CD4-positive, alpha-beta T cell treated with Interleukin-2 at 100 ng/mL for 4 hours (primary cell): ENCODE measurements around the gene OR1F1.
A peak's percentile ranks its signal among the peaks of the same experiment; 100 is the strongest.
"Not testable (repeated sequence)": the region's sequence is repeated elsewhere in the genome, so short reads cannot be mapped to it uniquely, and the experiment has no call there.

Experiments
- DNase-seq: peaks from one replicate; pipeline ENCODE4 v3.0.0-alpha.2; 2020; ENCODE audit warnings: low spot score

Gene OR1F1

DNA sequence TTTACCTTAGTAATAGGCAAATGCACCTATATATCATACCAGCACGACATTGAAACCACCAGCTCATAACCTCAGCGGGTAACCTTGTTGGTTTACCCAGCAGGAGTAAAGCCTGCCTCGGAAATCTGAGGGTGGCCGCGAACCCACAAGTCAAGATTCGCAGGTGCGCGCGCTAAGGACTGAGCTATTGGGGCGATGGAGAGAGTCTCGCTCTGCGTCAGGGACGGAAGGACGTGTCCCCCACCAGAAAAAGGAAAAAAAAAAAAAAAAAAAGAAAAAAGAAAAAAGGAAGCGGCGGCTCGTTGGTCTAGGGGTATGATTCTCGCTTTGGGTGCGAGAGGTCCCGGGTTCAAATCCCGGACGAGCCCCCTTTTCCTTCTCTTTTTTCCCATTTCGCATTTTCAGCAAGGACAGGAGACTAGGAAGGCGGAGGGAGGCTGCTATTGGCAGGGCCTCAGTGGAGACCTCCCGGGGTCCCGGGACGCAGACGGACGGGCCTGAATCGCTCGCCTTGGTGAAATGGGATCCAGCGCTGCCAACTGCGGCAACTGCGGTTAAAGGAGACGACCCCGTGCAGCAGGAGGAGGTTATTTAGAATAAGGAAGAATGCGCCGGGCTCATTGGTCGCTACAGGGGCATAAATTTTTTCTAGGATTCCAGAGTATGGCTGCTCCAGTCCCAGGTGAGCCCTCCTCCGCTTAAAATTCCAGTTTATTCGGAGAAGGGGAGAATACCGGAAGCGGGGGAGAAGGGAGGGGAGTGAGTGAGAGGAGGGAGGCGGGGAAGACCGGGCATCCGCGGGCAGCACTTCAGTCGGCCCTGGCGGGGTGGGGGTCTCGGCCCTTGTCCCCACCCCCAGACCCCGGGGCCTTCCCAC lies at the start of gene OR1F1:
TSS of gene OR1F1 (plus strand) at position 407 of the 877 bp plus-strand sequence.
- DNase-seq = peak; percentile 39

DNA sequence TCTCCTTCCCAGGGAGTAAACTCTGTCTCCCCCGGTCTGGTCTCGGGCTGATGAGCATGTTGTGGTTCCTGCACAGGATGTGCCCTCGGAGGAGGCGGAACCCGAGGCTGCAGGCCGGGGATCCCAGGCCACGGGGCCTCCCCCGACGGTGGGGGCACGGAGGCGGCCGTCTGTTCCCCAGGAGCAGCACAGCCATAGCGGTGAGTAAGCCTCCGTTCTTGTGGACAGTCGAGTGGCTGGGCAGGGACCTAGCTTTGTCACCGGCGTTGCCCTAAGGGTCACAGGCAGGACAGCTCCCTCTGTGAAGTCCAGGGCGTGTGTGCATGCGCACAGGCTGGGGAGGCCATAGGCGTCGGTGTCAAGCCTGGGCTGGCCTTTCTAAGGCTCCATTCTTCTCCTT lies 49.7 kb upstream of the OR1F1 start:
- DNase-seq = no peak

DNA sequence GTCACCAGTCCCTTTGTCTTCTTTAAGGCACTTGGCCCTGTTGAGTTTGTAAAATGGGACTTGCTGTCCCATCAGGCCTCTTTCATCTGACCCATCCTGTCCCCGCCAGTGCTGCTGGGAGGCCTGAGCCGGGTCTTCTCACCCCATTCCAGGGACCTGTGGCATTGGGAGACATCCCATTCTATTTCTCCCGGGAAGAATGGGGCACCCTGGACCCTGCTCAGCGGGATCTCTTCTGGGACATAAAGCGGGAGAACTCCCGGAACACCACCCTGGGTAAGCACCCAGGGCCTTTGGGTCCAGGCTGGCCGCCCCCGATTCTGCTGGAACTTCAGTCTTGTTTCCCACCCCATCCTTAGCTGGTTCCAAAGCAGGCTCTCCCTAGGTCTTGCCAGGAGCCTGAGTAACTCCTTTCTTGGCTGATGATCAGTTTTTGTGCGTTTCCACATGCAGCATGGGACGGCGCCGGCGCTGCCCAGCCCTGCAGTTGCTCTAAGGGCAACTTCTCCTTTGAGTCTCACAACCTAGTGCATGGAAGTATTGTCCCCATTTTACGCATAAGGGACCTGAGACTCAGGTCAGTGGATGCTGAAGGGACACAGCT lies 49.1 kb upstream of the OR1F1 start:
- no peak for DNase-seq

DNA sequence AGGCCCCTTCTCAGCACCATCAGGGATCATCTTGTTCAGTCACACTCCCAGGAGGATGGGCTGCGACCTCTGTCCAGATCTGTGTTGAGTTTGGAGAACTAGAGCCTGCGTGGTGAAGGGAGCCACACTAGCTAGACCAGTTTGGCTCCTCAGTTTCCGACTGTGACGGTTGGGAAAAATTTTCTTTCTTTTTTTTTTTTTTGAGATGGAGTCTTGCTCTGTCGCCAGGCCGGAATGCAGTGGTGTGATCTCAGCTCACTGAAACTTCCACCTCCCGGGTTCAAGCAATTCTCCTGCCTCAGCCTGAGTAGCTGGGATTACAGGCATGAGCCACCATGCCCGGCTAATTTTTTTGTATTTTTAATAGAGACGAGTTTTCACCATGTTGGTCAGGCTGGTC lies 48.4 kb upstream of the OR1F1 start:
- DNase-seq = not testable (repeated sequence)

DNA sequence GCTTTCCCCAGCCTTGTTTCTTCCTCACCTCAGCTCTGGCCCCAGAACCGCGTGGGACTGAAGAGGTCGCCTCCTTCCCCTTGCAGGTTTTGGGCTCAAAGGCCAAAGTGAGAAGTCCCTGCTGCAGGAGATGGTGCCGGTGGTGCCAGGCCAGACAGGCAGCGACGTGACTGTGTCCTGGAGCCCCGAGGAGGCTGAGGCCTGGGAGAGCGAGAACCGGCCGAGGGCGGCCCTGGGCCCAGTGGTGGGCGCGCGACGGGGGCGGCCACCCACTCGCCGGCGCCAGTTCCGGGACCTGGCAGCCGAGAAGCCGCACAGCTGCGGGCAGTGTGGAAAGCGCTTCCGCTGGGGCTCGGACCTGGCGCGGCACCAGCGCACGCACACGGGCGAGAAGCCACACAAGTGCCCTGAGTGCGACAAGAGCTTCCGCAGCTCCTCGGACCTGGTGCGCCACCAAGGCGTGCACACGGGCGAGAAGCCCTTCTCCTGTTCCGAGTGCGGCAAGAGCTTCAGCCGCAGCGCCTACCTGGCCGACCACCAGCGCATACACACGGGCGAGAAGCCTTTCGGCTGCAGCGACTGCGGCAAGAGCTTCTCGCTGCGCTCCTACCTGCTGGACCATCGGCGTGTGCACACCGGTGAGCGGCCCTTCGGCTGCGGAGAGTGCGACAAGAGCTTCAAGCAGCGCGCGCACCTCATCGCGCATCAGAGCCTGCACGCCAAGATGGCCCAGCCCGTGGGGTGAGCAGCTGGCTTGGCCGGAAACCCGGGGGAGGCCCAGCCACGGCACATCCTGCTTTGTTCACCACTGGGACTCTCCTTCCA lies 47.2 kb upstream of the OR1F1 start:
- no peak for DNase-seq

DNA sequence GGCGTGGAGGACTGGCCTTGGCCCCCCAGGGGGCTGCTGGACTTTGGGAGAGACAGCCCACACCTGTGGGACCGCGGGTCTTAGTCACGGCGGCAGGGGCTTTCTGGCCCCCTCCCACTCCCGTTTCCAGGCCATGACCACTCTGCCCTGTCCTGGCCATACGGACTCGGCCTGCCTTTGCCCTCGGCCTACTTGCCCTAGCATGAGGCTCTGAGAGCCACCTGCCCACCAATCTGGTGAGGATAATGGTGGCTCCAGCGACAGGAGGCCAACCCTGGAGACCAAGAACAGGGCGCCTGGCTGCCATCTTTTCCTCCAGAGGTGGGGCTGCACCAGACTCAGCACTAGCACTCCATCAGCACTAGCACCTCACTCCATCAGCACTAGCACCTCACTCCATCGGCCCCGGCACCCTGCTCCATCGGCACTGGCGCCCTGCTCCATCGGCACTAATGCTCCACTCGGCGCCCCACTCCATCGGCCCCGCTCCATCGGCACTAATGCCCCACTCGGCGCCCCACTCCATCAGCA lies 46.2 kb upstream of the OR1F1 start:
- DNase-seq = no peak

DNA sequence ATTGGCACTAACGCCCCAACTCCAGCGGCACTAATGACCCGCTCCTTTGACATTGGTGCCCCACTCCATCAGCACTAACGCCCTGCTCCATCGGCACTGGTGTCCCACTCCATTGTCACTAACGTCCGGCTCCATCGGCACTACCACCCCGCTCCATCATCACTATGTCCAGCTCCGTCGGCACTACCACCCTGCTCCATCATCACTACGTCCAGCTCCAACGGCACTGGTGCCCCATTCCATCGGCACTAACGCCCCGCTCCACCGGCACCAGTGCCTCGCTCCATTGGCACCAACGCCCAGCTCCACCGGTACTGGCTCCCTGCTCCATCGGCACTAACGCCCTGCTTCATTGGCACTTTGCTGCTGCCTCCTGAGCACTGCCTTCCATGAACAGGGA lies 45.7 kb upstream of the OR1F1 start:
- no peak for DNase-seq

DNA sequence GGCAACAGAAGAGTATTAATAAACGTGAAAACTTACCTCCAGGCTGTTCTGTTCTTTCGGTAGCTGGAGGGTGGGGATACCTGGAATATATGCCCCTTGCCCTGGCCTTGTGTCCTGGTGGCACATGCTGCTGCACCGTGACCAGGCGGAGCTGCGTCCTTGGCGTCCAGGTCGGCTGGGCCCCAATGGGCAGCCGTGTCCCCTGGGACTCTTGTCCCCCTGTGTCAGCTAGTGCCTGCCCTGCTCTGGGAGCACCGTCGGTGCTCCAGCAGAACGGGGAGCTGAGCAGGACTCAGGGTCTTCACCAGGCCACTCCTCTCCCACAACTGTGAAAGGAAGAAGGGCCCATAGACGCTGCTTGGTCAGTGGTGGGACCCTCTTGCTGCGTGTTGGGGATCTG lies 45.2 kb upstream of the OR1F1 start:
- no peak for DNase-seq

DNA sequence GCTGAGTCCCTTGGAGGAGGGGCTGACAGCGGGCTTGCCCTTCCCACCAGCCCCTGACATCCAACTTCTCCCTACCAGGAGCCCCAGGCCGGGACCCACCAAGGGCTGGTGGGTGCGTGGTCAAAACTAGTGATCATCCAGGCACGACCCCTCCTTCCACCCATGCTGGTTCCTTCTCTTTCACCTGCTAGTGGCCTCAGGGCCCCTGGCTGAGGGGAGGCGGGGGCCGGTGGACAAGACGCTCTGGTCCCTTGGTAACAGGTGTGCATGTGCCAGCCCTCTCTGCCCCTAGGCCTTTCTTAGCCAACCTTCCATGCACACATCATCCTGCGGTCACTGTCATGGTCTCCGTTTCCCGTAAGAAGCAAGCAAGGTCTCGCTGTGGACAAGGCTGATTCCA lies 44.8 kb upstream of the OR1F1 start:
- DNase-seq = no peak

DNA sequence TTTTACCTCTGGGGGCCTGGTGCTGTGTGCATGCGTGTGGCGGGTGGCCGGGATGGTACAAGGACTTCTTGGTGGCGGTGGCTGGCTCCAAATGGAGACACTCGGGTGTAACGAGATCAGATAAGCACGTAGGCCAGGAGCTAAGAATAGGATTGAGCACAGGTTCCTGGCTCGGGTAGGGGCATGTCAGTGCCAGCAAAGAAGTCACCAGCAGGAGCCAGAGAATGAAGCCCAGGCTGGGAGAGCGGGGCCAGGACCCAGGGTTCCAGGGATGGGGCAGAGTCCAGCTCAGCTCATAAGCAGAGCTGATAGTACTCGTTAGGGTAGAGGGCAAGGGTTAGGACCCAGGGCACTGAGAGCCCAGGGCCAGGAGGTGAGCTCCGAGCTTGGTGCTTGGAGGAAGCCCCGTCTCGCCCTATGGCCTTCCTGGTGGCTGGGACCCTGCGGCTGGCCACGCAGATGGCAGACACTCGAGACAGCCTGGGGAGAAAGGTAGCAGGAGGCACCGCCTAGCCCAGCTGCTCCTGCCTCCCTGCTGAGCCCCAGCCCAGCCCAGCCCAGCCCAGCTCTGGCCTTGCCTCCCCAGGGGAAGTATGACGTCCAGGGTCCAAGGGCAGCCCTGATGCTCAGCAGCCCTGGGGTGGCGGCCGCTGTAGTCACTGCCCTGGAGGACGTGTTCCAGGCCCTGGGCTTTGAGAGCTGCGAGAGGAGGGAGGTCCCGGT lies 44.2 kb upstream of the OR1F1 start:
- no peak for DNase-seq

DNA sequence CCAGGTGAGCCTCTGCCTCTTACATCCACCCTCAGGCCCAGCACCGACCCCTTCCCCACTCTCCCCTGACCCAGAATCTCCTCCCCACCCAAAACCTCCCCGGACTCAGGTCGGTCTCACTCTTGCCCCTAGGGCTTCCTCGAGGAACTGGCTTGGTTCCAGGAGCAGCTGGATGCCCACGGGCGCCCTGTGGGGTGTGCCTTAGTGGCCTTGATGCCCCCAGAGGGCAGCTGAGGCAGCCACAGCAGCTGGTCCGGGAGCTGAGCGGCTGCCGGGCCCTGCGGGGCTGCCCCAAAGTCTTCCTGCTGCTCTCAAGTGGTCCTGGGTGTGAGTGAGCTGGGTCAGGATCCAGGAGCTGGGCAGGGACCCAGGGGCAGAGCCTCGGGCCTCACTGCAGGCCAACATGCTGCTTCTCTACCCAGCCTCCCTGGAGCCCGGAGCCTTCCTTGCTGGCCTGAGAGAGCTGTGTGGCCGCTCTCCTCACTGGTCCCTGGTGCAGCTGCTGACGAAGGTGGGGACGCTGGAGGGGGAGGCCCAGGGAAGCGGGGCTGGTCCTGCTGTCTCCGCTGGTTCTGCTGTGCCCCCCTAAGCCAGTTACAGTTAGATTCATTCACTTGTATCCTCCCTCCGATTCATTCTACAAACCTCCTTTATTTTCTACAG lies 43.6 kb upstream of the OR1F1 start:
- no peak for DNase-seq

DNA sequence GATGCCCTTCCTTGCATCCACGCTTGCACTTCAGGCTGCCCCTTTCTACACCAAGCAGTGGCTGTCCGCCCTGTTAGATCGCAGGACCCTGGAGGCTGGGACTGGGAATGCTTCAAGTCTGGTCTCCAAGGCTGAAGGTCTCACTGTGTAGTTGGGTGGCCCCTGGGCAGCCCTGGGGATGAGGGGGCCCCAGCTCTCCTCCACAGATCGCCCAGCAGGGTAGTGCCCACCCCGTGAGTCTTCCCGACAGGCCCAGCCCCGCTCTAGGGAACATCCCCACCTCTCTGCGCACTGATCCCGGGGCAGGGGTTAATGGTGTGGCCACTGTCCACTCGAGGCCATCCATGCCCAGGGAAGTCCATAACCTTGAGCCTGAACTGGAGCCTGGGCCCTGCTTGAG lies 42.9 kb upstream of the OR1F1 start:
- DNase-seq = no peak

DNA sequence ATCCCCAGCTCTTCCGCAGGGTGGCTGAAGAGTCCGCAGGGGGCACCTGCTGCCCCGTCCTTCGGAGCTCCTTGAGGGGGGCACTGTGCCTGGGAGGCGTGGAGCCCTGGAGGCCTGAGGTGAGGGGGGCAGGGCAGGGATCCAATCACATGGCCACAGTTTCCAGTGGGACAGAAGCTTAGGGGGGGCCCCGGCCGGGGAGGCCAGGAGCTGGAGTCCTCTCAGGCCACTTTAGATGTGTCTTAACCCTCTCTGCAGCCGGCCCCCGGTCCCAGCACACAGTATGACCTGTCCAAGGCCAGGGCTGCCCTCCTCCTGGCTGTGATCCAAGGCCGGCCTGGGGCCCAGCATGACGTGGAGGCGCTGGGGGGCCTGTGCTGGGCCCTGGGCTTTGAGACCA lies 42.3 kb upstream of the OR1F1 start:
- no peak for DNase-seq

DNA sequence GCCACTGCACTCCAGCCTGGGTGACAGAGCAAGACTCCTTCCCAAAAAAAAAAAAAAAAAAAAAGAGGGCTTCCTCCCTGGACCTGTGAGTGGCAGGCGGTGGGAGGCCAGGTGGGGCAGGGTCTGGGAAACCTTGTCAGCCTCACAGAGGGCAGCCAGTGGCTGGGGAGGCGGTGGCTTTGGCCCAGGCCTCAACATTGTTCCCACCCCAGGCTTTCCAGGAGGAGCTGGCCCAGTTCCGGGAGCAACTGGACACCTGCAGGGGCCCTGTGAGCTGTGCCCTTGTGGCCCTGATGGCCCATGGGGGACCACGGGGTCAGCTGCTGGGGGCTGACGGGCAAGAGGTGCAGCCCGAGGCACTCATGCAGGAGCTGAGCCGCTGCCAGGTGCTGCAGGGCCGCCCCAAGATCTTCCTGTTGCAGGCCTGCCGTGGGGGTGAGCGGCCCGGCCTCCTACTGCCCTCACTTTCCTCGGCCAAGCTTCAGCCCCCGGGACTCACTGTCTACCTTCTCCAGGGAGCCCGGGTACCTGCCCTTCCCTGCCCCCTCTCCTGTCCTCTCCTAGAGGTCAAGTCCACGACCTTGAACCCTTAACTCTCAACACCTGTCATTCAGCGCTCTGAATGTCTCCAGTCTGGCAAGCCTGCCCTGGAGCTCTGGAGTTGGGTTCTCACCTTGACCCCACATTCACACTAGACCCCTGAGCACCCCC lies 40.8 kb upstream of the OR1F1 start:
- no peak for DNase-seq

DNA sequence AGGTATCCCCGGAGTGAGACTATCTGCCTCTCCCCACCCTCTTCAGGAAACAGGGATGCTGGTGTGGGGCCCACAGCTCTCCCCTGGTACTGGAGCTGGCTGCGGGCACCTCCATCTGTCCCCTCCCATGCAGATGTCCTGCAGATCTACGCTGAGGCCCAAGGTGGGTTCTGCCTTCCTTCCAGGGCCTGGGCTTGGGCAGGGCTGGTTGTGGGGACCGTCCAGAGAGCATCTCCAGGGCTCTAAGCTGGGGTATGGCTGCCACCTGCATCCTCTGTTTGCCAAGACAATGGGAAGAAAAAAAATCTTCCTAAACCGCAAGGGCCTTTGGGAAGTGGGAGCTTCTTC lies 40.3 kb upstream of the OR1F1 start:
- no peak for DNase-seq

DNA sequence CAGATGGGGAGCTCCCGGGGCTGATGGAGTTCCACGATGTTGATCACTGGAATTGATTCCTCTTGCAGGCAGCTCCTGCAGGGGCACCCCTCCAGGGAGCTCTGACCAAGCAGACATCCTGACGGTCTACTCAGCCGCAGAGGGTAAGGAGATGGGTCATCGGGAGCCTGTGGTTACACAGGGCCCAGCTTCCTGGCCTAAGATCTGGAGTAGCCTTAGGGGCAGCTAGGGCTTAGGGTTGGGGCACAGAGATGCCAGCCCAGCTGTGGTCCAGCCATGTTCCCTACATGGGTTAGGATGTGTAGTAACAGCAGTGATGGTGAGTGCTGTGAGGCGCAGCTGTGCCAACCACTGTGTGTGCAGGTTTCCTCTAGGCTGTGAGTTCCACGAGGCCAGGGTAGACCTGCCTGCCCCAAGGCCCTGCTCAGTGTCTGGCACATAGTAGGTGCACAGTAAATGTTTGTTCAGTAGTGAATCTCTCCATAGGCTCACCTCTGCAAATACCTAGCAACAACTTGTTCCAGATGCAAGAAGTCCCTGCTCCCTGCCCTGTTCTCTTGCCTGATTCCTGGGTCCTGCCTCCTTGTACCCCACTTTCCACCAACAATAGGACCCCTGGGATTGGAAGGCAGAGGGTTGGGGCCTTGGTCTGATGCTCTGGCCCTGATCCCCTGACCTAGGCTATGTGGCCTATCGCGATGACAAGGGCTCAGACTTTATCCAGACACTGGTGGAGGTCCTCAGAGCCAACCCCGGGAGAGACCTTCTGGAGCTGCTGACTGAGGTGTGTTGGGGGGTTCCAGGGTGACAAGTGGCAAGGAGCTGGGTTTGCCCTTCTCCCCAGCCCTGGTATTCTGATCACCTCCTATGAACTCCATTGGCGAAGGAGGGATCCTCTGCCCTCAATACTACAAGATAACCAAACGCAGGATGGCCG lies 39.5 kb upstream of the OR1F1 start:
- no peak for DNase-seq

DNA sequence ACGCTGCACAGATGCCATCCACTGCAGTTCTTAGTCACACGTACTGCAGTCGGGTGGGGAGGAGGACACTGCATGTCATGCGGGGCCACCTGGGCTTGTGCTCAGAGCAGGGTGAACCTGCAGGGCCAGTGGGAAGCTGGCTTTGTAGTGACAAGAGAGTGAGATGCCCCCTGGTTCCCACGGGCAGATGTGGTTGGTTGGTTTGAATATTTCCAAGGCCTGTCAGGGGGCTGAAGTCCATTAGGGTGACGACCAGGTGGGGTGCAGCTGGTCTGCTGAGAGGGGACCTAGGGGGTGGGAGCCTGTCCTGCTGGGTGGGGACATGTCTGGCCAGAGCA lies 38.8 kb upstream of the OR1F1 start:
- no peak for DNase-seq

DNA sequence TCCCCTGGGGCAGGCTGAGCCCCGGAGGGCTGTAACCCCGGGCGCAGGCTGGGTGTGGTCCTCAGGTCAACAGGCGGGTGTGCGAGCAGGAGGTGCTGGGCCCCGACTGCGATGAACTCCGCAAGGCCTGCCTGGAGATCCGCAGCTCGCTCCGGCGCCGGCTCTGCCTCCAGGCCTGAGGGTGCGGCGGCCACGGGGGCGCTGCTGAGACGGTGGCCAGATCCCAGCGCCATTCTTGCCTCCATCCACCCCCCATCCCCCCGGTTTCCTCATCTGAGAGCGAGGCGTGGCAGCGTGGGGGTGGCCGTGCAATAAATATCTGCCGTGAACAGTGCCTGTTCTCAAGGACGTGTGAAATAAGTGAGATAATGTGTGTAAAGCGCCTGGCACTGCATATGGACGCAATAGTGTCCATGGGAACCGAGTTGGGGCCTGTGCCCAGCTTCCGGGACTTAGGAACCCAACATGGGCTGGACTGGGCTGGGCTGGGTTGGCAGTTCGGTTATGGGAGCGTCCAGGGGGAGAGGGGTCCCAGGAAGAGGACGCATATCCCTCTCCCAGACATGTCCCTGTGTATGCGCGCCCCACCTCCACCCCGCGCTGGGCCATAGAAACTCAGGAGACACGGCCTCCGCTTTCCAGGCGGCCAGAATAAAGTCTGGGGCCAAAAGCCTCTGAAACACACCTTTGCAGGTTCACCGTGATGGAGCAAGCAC lies 38.2 kb upstream of the OR1F1 start:
- DNase-seq = peak; percentile 48
